ENCODE data around the gene STX3. TPM values are rescaled to one million over a fixed set of nuclear protein-coding genes. Genes with fewer than 3 reads are reported as not detected.
"Not testable (repeated sequence)": the region's sequence is repeated elsewhere in the genome, so short reads cannot be mapped to it uniquely, and the experiment has no call there.

Gene STX3
- total and polyA plus RNA-seq, 2 donors (not counting 1 experiment from before 2014, with no cell fraction given) = 7.6 to 16.6 TPM

- TF ChIP-seq EZH2 (IDR thresholded peaks at IDR 0.05; ENCODE audit: borderline replicate concordance, insufficient read depth, low read depth, low read length, poor library complexity, severe bottlenecking) (no peak), CTCF (IDR thresholded peaks at IDR 0.05) (no peak)
- no peaks in the 10 kb centered on the region for H3K36me3 ChIP-seq (replicated peaks in 1 of 2; ENCODE audit: control extremely low read depth in 1 of 2, control insufficient read depth in 1 of 2, extremely low read depth in 1 of 2, insufficient read depth in 2 of 2, low read length in 1 of 2)
- ChIA-PET CTCF (no interaction called here), POLR2A (no interaction called here)
- H3K4me2 ChIP-seq (replicated peaks; ENCODE audit: low read depth, low read length, poor library complexity, severe bottlenecking) = no peak overlapping the region
- H3K79me2 ChIP-seq (ENCODE audit: control insufficient read depth, insufficient read depth, low read length) = no peaks in the 10 kb centered on the region
- Mint-ChIP-seq H3K27ac (no peak overlapping the region), H3K27me3 (peaks cover 15% of the 10 kb centered on the region), H3K9me3 (ENCODE audit: insufficient read depth) (no peaks in the 10 kb centered on the region), H3K4me1 (no peaks in the 10 kb centered on the region), H3K4me3 (no peak overlapping the region)
- DNase-seq (no peak), ATAC-seq (ENCODE audit: low read depth) (no peak)
- peaks cover 0 to 3% (median 0%) of the 10 kb centered on the region in 3 donors for H3K9me3 ChIP-seq (ENCODE audit: control extremely low read depth in 1 of 3, control insufficient read depth in 2 of 3, insufficient read depth in 1 of 3, low read length in 2 of 3)
- intact Hi-C loops (cut with micrococcal nuclease) = no loop called here
- H4K20me1 ChIP-seq (ENCODE audit: control insufficient read depth, insufficient read depth, low read length, poor library complexity, severe bottlenecking) = no peaks in the 10 kb centered on the region
- H3K4me3 ChIP-seq (ENCODE audit: control extremely low read depth in 1 of 5, extremely low read depth in 1 of 5, insufficient read depth in 1 of 5, low read depth in 2 of 5, low read length in 4 of 5) = no peak overlapping the region
- no peak overlapping the region for H3K27ac ChIP-seq (ENCODE audit: low read length in 2 of 2)
- H2AFZ ChIP-seq (ENCODE audit: insufficient read depth, low read depth, low read length, poor library complexity, severe bottlenecking) = no peak overlapping the region
- H3K27me3 ChIP-seq (replicated peaks in 1 of 4; ENCODE audit: control extremely low read depth in 1 of 4, control insufficient read depth in 3 of 4, insufficient read depth in 4 of 4, low read length in 3 of 4) = no peaks in the 10 kb centered on the region
- no peak overlapping the region for H3K9ac ChIP-seq (ENCODE audit: low read length)
- H3K4me1 ChIP-seq (ENCODE audit: control insufficient read depth in 2 of 2, insufficient read depth in 2 of 2, low read length in 2 of 2) = no peaks in the 10 kb centered on the region
- WGBS (ENCODE audit: insufficient coverage) = no CpG with 5 or more reads among the region's 2 CpGs
Observed at GRCh38 chr11:59849129-59849528, 94.0 kb downstream of the STX3 start.

GRCh38 chr11:59849551-59849950, 94.4 kb downstream of the STX3 start:
- H3K4me3 ChIP-seq (ENCODE audit: control extremely low read depth in 1 of 5, extremely low read depth in 1 of 5, insufficient read depth in 1 of 5, low read depth in 2 of 5, low read length in 4 of 5); H3K27ac ChIP-seq (ENCODE audit: low read length in 2 of 2); H3K9me3 Mint-ChIP-seq (ENCODE audit: insufficient read depth); H3K36me3 ChIP-seq (replicated peaks in 1 of 2; ENCODE audit: control extremely low read depth in 1 of 2, control insufficient read depth in 1 of 2, extremely low read depth in 1 of 2, insufficient read depth in 2 of 2, low read length in 1 of 2); H2AFZ ChIP-seq (ENCODE audit: insufficient read depth, low read depth, low read length, poor library complexity, severe bottlenecking); H3K4me2 ChIP-seq (replicated peaks; ENCODE audit: low read depth, low read length, poor library complexity, severe bottlenecking); H3K4me1 ChIP-seq (ENCODE audit: control insufficient read depth in 2 of 2, insufficient read depth in 2 of 2, low read length in 2 of 2); ATAC-seq (ENCODE audit: low read depth); H3K9ac ChIP-seq (ENCODE audit: low read length); DNase-seq; intact Hi-C loops (cut with micrococcal nuclease); H3K27me3 ChIP-seq (replicated peaks in 1 of 4; ENCODE audit: control extremely low read depth in 1 of 4, control insufficient read depth in 3 of 4, insufficient read depth in 4 of 4, low read length in 3 of 4); H3K4me1 Mint-ChIP-seq; H3K4me3 Mint-ChIP-seq; H3K9me3 ChIP-seq (ENCODE audit: control extremely low read depth in 1 of 3, control insufficient read depth in 2 of 3, insufficient read depth in 1 of 3, low read length in 2 of 3); H4K20me1 ChIP-seq (ENCODE audit: control insufficient read depth, insufficient read depth, low read length, poor library complexity, severe bottlenecking); H3K27ac Mint-ChIP-seq; CTCF ChIA-PET; H3K79me2 ChIP-seq (ENCODE audit: control insufficient read depth, insufficient read depth, low read length); POLR2A ChIA-PET: not testable (repeated sequence)
- WGBS (ENCODE audit: insufficient coverage) = no CpG with 5 or more reads among the region's 2 CpGs
- peaks cover 19% of the 10 kb centered on the region for H3K27me3 Mint-ChIP-seq

- H2AFZ ChIP-seq (ENCODE audit: insufficient read depth, low read depth, low read length, poor library complexity, severe bottlenecking); H3K79me2 ChIP-seq (ENCODE audit: control insufficient read depth, insufficient read depth, low read length); intact Hi-C loops (cut with micrococcal nuclease); H3K4me3 Mint-ChIP-seq; H3K9me3 ChIP-seq (ENCODE audit: control extremely low read depth in 1 of 3, control insufficient read depth in 2 of 3, insufficient read depth in 1 of 3, low read length in 2 of 3); H3K27me3 ChIP-seq (replicated peaks in 1 of 4; ENCODE audit: control extremely low read depth in 1 of 4, control insufficient read depth in 3 of 4, insufficient read depth in 4 of 4, low read length in 3 of 4); H3K36me3 ChIP-seq (replicated peaks in 1 of 2; ENCODE audit: control extremely low read depth in 1 of 2, control insufficient read depth in 1 of 2, extremely low read depth in 1 of 2, insufficient read depth in 2 of 2, low read length in 1 of 2); CTCF ChIA-PET; H3K9me3 Mint-ChIP-seq (ENCODE audit: insufficient read depth); H3K4me1 ChIP-seq (ENCODE audit: control insufficient read depth in 2 of 2, insufficient read depth in 2 of 2, low read length in 2 of 2); H3K27ac Mint-ChIP-seq; H3K4me2 ChIP-seq (replicated peaks; ENCODE audit: low read depth, low read length, poor library complexity, severe bottlenecking); H3K9ac ChIP-seq (ENCODE audit: low read length); H4K20me1 ChIP-seq (ENCODE audit: control insufficient read depth, insufficient read depth, low read length, poor library complexity, severe bottlenecking); H3K4me1 Mint-ChIP-seq; ATAC-seq (ENCODE audit: low read depth); POLR2A ChIA-PET; H3K4me3 ChIP-seq (ENCODE audit: control extremely low read depth in 1 of 5, extremely low read depth in 1 of 5, insufficient read depth in 1 of 5, low read depth in 2 of 5, low read length in 4 of 5); DNase-seq; H3K27ac ChIP-seq (ENCODE audit: low read length in 2 of 2): not testable (repeated sequence)
- 92% methylated on average over 2 of the region's 5 CpGs for WGBS (ENCODE audit: insufficient coverage)
- peaks cover 23% of the 10 kb centered on the region for H3K27me3 Mint-ChIP-seq
Observed at GRCh38 chr11:59851416-59851815, 96.2 kb downstream of the STX3 start.

All from B cell (primary cell).